ENCODE data around the gene EXD3. TPM values are rescaled to one million over a fixed set of nuclear protein-coding genes. Genes with fewer than 3 reads are reported as not detected.

Gene EXD3
- total RNA-seq, 1 donor from 2014 or later: 8.2 TPM

- intact Hi-C loops (cut with micrococcal nuclease): loop anchor here (10.0 kb wide), 1 partner anchor 235 kb away; no protein-coding TSS in a partner anchor
These were observed 123.0 kb downstream of the EXD3 start for GRCh38 chr9:137299938-137300337.

GRCh38 chr9:137299203-137299565, 123.8 kb downstream of the EXD3 start:
- intact Hi-C loops (cut with micrococcal nuclease): loop anchor here (10.0 kb wide), 1 partner anchor 236 kb away; no protein-coding TSS in a partner anchor

DNA sequence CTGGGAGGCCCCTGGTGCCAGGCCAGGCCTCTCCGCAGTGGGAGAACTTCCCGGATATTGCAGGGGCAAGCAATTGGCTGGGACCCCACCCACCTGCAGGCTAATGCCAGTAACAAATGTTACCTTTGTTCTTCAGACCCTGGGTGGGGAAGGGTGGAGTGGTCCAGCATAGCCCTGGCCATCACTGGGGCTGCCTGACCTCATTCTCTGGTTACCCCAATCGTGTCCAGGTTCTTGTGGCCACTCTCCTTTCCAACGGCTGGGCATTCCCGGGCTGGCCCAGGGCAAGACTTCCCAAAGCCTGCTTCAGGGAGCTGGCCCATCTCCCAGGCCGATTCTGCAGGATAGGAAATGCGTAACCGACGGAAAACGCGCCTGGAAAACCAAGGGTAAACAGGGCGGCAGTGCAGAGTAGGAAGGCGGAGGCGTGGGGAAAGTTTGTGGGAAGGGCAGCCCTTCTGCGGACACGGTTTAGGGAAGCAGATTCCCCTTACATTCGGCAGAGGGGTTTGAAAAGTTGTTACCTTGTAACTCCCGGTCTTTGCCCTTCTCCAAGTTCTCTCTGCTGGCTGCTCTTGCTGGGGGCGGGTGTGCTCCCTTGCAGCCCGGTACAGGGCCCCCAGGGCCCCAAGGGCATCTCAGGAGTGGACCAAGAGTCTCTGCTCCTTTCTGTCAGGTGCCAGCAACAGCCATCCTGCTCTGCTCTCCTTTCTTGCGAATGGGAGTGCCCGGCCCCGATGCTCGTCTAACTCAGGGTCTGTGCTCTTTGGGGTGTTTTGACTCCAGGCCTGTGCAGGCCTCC, 124.4 kb downstream of the EXD3 start:
- intact Hi-C loops (cut with micrococcal nuclease): loop anchor here (10.0 kb wide), 1 partner anchor 236 kb away; no protein-coding TSS in a partner anchor

DNA sequence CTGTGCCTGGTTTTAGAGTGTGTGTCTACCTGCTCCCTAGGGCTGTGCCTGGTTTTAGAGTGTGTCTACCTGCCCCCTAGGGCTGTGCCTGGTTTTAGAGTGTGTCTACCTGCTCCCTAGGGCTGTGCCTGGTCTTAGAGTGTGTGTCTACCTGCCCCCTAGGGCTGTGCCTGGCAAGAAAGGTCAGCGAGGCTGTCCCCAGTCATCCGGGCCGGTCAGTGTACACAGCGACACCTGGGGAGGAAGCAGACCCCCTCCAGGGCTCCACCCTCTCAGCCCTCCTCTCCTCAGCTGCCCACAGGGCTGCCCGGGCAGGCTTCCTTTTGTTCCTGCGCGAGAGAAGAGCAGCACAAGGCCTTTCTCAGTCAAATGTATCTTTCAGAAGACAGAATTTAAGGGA, 125.0 kb downstream of the EXD3 start:
- intact Hi-C loops (cut with micrococcal nuclease): loop anchor here (10.0 kb wide), 1 partner anchor 237 kb away; no protein-coding TSS in a partner anchor

GRCh38 chr9:137296670-137297664, 126.0 kb downstream of the EXD3 start:
- intact Hi-C loops (cut with micrococcal nuclease): loop anchor here (10.0 kb wide), 1 partner anchor 238 kb away; no protein-coding TSS in a partner anchor

- intact Hi-C loops (cut with micrococcal nuclease): loop anchor here (2.0 to 10.0 kb wide), 2 partner anchors 111 to 239 kb away; no protein-coding TSS in a partner anchor
These were observed 126.9 kb downstream of the EXD3 start for GRCh38 chr9:137295849-137296669.

DNA sequence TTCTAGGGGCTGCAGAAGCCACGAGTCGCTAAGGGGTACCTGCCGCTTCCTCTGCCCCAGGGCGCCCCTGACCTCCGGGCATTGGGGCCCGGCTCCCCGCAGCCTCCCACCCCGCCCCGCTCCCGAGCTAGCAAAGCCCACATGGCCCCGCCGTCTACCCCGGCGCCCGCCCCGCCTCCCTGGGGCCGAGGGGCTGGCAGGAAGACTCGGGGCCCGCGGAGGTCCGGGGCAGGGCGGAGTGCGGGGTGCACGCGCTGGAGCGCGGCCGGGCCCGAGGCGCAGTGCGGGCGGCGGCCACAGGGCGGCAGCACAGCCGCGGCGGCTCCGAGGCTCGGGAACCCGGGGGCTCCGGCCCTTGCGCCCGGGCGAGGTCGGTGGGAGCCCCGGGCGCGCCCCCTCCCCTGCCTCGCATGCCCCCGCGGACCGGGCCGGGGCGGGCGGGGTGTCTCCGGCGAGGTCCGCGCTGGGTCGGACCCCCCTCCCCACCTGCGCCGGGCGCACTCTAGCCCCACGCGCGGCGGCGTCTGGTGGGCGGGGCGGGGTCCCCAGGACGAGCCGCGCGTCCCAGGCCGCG, 127.6 kb downstream of the EXD3 start:
- intact Hi-C loops (cut with micrococcal nuclease): loop anchor here (2.0 to 10.0 kb wide), 2 partner anchors 111 to 239 kb away; no protein-coding TSS in a partner anchor

DNA sequence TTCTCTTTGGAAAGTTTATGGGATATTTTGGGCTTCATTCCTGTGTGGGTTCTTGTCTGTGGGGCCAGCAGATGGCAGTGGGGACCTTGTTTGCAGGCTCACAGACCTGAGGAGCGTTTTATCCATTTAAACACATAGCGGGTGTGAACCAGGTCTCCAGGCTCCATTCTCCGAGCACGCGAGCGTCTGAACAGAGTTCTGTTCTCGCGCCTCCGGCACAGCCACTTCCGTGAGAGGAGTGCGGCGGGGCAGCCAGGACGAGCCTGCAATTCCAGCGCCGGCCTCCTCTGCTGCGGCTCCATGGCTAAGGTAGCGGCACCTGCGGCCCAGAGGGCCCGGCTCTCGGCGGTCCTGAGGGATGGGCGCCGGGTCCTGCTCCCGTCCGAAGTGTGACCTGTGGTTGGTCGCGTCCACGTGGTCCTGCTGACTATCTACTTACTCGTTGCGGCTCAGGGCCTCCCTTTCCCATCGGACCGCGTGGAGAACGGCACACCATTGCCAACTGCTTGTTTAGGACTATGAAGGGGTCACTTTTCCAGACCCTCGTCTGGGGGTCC, 128.2 kb downstream of the EXD3 start:
- intact Hi-C loops (cut with micrococcal nuclease): loop anchor here (2.0 to 10.0 kb wide), 3 partner anchors 112 to 240 kb away; no protein-coding TSS in a partner anchor

DNA sequence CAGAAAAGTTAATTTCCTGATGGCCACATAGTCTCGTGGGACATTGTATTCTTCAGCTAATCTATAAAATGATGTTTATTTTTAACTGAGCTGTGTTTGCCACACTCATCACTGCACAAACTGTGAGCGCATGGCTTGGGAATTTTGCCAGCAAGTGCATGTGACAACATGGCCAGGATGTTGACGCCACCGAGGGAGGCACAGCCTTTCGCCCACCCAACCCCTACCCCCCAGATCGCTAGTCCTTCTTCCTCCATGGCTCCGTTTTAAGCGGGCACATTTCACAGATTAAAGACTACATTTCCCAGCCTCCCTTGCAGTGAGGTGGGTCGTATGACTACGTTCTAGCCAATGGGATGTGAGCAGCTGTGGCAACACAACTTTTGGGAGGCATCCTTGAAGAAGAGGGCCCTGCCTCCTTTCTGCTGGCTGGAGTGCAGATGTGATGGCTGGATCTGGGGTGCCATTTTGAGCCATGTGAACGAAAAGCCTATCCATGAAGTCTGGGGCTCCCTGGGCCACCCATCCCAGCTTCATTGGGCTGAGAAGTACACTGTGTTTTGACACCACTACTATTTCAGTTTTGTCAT, 128.8 kb downstream of the EXD3 start:
- intact Hi-C loops (cut with micrococcal nuclease): loop anchor here (2.0 to 10.0 kb wide), 3 partner anchors 113 to 241 kb away; no protein-coding TSS in a partner anchor

DNA sequence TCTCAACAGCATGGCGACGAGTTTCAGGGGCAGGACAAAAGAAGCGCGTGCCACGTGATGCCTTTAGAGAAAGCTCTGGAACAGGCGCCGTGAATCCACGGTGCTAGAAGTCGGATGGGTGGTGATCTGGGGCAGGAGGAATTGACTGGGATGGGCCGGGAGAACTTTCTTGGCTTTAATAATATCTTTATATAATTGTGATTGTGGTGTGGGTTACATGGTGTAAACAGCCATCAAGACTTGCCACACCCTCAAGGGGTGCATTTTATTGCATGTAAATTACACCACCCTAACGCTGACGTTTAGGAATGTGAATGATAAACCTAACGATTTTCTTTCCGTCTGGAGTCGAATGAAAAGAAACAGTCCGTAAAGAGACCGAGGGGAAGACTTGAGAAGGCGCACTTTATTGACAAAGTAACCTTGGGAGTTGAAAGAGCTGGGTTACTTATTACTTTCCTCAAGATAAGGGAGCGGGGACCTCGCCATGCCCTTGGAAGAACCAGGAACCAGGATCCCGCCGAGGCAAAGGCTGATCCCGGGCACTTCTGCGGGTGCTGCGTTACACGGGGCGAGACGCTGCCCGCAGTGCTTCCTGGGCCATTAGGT, 129.4 kb downstream of the EXD3 start:
- intact Hi-C loops (cut with micrococcal nuclease): loop anchor here (2.0 to 10.0 kb wide), 3 partner anchors 113 to 241 kb away; no protein-coding TSS in a partner anchor

DNA sequence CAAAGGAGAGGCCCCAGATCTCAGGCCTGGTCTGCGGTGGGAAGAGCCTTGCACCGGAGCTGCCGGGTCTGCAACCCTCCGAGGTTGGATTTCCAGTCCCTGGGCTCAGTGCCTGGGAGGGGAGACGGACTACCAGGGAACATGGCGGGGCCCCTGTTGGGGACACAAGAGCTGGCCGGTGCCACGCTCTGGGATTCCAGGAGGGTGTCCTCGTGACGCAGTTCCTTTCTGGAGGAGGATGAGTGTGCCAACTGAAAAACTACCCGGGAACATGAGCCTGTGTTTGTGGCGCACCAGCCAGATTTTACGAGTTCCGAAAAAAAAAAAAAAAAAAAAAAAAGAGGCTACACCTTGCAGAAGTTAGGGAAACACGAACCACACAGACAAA, 129.9 kb downstream of the EXD3 start:
- intact Hi-C loops (cut with micrococcal nuclease): loop anchor here (5.0 to 10.0 kb wide), 2 partner anchors 154 to 242 kb away; no protein-coding TSS in a partner anchor

GRCh38 chr9:137286975-137287383, 136.0 kb downstream of the EXD3 start:
- intact Hi-C loops (cut with micrococcal nuclease): no loop called here

DNA sequence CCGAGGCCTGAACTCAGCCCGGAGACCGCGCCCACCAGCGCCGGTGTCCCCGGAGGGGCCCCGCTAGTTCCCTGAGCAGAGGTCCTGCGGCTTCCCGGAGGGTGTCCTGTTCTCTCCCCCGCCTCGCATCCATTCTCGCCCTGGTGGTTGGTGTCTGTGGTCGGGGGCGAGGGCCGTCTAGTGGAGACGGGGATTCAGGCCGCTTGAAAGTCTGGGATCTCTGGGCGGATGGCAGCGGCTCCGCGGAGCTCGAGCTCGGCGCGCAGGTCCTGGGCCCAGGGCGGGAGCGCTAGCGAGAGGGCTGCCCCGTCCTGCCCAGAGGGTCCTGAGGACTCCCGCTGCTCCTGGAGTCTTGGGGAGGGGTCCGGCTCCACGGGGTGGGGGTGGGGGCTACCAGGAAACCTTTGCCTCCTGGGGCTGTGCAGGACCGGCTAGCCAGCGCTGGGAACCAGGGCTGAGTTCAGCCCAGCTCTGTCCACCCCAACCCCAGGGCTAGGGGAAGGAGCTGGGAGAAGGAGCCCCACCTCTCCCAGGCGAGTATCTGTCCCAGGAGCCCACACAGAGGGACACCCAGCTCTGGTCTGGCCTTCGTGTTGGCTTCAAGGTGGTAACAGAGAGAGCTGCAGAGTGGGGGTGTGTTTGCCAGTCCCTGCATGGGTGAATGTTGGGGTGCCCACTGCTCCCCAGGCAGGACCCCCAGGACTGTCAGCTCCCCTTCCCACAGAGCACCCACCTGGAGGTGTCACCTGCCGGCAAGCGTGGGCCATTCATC, 141.4 kb downstream of the EXD3 start:
- intact Hi-C loops (cut with micrococcal nuclease): no loop called here

DNA sequence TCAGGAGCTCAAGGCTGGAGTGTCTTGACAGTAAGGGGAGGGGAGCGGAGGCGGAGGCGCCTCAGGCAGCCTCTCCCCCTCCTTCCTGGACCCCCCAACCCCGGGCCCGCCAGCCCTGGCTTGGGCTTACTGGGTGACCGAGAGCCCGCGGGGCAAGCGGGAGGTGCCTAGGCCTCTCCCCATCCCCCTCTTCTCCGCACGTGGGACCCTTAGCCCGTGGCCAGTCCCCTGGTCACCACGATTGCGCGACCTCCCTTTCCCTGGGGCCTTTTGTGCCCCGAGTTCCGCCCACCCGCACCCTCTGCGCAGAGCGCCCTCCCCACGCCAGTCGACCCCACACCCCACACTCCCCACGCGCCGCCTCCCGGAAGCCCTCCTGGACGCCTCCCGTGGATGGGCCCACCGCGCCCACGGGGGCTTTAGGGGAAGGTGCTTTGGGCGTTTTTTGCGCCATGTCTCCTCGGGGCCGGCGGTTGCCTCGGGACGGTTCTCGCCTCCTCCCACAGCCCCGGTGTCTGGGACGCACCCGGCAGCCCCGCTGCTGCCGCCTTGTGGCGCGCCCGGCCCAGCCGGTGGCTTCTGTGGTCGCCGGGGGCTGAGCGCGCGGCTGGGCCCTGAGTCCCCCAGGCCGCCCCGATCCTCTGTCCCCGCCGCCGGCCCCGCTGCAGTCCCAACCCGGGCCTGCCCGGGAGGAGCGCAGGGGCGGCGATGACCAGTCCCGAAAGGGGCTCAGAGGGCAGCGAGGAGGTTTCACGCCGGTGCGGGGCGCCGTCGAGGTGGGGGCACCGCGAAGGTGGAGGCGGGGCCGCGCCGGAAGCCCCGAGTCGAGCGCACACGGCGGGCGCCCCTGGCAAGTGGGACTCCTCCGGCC, 142.3 kb downstream of the EXD3 start:
- intact Hi-C loops (cut with micrococcal nuclease): no loop called here

- intact Hi-C loops (cut with micrococcal nuclease): no loop called here
These were observed 143.1 kb downstream of the EXD3 start for GRCh38 chr9:137279741-137280473.
